NCI-H187 treated with DMSO at 0.1 percent for 48 hours (cell line): ENCODE measurements around the gene PLEKHD1.
"Not testable (repeated sequence)": the region's sequence is repeated elsewhere in the genome, so short reads cannot be mapped to it uniquely, and the experiment has no call there.

Experiments
- DNase-seq: peaks from one replicate; lab custom pipeline; 2025; lab: John Stamatoyannopoulos, UW

The PLEKHD1 gene

GRCh38 chr14:69484444-69485314 lies at the start of gene PLEKHD1:
PLEKHD1 (plus strand) TSS chr14:69484728; CDS start chr14:69484966, 238 bp downstream.
- no peak for DNase-seq

- no peak for DNase-seq
These were observed 44.8 kb upstream of the PLEKHD1 start for GRCh38 chr14:69439521-69440270.

DNA sequence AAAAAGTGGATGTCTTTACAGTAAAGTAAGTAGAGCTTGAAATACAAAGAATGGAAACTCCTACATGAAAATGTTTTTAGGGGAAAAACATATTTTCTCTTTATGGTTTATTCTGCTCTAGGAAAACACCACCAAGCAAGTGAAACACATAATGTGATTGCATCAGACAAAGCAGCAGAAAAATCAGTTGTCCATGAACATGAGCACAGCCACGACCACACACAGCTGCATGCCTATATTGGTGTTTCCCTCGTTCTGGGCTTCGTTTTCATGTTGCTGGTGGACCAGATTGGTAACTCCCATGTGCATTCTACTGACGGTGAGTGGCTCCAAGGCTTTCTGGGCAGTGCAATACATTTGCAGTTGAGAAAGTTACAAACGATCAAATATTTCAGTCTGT lies 42.6 kb upstream of the PLEKHD1 start:
- DNase-seq, result no peak

DNA sequence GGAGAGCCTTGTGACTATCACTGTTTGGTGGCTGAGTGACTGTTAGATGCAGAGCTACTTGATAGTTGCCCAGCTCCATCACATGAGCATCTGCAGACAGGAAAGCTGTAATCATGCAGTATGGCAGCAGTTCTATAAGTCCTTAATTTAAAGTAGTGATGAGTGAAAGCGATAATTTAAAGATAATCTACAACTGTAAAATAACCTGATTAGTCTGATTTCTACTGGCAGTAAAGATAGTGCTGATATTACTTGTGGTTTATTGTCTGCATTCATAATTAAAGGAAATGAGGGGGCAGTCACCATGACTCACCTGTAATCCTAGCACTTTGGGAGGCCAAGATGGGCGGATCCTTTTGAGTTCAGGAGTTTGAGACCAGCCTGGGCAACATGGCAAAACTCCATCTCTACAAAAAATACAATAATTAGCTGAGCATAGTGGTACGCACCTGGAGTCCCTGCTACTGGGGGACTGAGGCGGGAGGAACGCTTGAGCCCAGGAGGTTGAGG lies 41.2 kb upstream of the PLEKHD1 start:
- DNase-seq, result no peak

DNA sequence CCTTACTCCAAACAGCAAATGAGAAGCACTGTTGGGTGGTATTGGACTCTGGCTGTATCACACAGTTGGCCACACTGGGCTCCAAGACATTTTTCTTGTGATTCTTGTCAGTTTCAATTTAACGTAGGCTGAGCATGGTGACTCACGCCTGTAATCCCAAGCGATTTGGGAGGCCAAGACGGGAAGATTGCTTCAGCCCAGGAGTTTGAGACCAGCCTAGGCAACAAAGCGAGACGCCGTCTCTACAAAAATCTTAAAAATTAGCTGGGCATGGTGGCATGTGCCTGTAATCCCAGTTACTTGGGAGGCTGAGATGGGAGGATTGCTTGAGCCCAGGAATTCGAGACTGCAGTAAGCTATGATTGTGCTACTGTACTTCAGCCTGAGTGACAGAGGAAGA lies 35.3 kb upstream of the PLEKHD1 start:
- DNase-seq, result no peak

DNA sequence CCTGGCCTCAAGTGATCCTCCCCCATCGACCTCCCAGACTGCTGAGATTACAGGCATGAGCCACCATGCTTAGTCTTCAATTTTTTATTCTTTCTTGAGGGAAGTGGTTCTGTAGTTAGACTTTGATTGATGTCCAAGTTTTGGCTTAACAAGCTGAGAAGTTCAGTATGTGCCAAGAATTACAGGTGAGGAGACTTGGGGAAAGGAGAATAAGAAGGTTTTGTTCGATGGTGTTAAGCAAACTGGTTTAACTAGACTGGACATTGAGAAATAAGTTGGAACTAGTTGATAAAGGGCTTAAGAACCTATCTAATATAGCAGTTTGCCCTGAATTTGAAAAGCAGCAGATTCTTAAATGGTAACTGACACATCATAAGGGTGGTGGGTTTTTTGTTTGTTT lies 32.6 kb upstream of the PLEKHD1 start:
- no peak for DNase-seq

GRCh38 chr14:69458350-69458749 lies 26.2 kb upstream of the PLEKHD1 start:
- DNase-seq, result no peak

DNA sequence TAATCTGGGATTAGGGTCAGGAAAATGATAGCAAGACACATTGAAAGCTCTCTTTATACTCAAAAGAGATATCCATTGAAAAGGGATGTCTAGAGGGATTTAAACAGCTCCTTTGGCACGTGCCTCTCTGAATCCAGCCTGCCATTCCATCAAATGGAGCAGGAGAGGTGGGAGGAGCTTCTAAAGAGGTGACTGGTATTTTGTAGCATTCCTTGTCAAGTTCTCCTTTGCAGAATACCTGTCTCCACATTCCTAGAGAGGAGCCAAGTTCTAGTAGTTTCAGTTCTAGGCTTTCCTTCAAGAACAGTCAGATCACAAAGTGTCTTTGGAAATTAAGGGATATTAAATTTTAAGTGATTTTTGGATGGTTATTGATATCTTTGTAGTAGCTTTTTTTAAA lies 25.4 kb upstream of the PLEKHD1 start:
- no peak for DNase-seq

- peak; percentile 50 for DNase-seq
These were observed 24.3 kb upstream of the PLEKHD1 start for GRCh38 chr14:69460093-69460701.

DNA sequence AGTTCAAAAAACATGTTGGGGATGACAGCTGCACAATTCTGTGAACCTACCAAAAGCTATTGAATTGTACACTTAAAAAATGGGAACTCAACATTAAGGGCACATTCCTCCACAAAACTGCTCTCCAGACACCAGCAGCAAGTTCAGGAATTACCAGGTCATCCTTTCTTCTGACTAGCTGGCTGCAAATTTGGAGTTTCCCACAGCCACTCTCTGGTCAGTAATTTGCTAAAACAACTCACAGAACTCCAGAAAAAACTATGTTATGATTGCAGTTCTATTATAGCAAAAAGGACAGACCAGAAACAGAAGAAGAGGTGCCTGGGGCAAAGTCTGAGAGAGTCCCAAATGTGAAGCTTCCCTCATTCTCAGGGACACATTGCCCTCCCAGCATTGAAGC lies 20.1 kb upstream of the PLEKHD1 start:
- no peak for DNase-seq

- DNase-seq, result no peak
These were observed 19.7 kb upstream of the PLEKHD1 start for GRCh38 chr14:69464829-69465228.

DNA sequence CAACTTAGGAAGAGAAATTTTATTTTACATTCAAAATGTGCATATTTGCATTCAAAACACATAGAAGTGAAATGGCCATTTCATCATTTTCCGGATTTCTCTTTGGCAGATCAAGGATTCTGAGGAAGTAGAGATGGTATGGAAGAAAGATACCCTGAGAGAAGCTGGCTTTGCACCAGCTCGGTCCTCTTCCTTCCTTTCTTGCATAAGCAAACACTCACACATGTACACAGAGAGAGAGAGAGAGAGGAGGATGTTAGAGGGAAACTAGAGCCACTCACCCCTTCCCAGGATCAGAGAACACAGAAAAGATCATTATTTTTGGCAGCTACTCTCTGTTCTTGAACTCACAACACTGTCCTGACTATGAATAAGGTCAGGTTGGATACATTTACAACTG lies 15.6 kb upstream of the PLEKHD1 start:
- no peak for DNase-seq

DNA sequence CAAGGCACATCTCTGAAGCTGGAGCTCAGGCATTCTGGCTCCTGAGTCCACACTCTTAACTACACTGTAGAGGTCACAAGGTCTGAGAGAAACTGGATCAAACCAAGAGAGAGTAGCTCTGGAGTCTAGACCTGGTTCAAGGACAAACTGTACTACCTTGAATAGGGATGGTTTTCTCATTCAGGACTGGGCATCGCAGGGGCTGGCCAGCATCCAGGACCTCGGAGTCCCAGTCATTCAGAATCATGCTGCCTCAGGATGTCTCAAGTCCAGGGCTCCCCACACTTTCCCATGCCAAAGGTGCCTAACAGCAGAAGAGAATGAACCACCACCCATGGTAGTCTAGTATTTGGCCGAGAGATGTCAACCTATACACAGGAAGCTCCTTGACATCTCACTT lies 13.1 kb upstream of the PLEKHD1 start:
- no peak for DNase-seq

- DNase-seq, result no peak
These were observed 12.6 kb upstream of the PLEKHD1 start for GRCh38 chr14:69471916-69472315.

- no peak for DNase-seq
These were observed 11.3 kb upstream of the PLEKHD1 start for GRCh38 chr14:69473260-69473659.

- no peak for DNase-seq
These were observed 10.6 kb upstream of the PLEKHD1 start for GRCh38 chr14:69473946-69474345.

DNA sequence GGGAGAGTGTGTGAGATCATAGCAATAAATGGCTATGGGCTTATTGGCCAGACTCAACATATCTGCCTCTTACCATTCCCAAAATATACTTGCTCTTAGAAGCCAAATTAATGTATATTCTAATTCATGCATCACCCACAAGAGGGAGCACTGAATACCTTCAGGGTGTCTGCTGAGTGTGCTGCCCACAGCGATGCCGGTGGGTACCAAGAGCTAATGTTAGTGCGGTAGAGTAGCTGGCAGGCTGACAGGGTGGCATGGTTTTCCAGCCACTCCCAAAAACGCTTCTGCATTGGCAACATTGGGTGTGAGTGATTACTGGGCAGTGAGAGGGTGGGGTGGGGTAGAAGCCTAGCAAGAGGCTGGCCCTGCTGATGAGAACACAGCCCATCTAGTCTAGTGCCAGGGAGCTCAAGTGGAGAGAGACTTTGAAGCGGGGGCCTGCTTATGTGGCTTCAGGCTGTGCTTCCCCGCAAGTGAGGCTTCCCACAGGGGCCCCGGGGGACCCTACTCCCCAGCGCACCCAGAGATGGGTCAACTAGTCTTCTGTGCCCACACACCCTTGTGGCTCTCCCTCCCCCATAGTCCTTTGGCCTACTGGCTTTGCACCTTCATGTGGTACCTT lies 9.2 kb upstream of the PLEKHD1 start:
- DNase-seq, result no peak

GRCh38 chr14:69476824-69477450 lies 7.6 kb upstream of the PLEKHD1 start:
- DNase-seq, result not testable (repeated sequence)

- not testable (repeated sequence) for DNase-seq
These were observed 6.5 kb upstream of the PLEKHD1 start for GRCh38 chr14:69478055-69478454.

DNA sequence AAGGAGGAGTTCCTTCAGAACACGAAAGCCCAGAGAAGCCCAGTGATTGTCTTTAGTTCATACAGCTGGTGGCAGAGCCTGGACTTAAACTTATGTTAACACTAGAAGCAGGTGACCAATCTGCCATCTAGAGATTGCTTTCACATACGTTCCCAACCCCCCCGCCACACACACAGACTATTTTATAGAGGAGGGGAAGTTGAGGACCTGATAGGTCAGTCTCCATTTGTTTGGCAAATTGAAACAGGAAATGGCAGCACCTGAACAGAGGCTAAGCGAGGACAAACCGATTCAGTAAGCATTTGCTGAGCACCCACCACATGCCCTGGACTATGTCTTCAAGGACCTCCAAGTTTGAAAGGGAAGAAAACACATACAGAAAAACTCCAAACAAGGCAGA lies 4.8 kb upstream of the PLEKHD1 start:
- DNase-seq, result no peak

DNA sequence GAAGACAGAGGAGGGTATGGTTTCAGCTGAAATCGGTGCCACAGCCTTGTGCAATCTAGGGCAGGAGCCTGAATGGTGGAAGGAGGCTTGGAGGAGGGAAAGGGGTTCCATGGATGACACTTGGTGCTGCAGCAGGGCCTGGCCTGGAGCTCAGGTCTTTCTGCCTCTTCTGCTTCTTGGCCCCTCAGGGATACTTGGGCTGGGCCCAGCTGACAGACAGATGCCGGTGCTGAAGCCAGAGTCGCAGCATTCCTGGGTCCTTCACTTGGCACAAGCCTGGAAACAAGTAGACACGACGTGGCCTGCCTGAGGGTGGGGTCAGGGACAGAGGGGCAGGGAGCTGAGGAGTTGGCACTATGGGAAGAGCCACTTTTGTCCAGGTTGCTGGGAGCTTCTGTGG lies 4.4 kb upstream of the PLEKHD1 start:
- DNase-seq, result no peak
